Naive B cell (primary cell): ENCODE results near the gene KAZN. TPM values are rescaled to one million over a fixed set of nuclear protein-coding genes. Genes with fewer than 3 reads are reported as not detected.

Experiments
- ATAC-seq, 2 donors: fragments of 150-1000 bp; cut with Tn5 transposase; 2 replicates each; pipeline ENCODE4 v1.10.0; 2021; ENCODE audit warnings: low read depth in 2 of 2, mild to moderate bottlenecking in 2 of 2, moderate library complexity in 2 of 2
- DNase-seq: peaks from one replicate; pipeline ENCODE4 v3.0.0; 2022
- H3K27ac Mint-ChIP-seq, 6 donors: one replicate each; pipeline ENCODE4 v1.8.0; 2020 to 2022; ENCODE audit warnings: mild to moderate bottlenecking in 6 of 6, mixed read lengths in 6 of 6, moderate library complexity in 5 of 6, inconsistent platforms in 2 of 6
- H3K27me3 Mint-ChIP-seq, 3 donors: one replicate each; pipeline ENCODE4 v1.8.0; 2021 to 2022; ENCODE audit warnings: mixed read lengths in 3 of 3, mild to moderate bottlenecking in 1 of 3
- H3K36me3 Mint-ChIP-seq, 2 donors: one replicate each; pipeline ENCODE4 v1.8.0; 2020 to 2022; ENCODE audit warnings: mixed read lengths in 2 of 2, inconsistent platforms in 1 of 2, mild to moderate bottlenecking in 1 of 2
- H3K4me1 Mint-ChIP-seq, 3 donors: one replicate each; pipeline ENCODE4 v1.8.0; 2020 to 2022; ENCODE audit warnings: mixed read lengths in 3 of 3, inconsistent platforms in 1 of 3, mild to moderate bottlenecking in 1 of 3, moderate library complexity in 1 of 3
- H3K4me3 Mint-ChIP-seq, 8 donors: one replicate each; pipeline ENCODE4 v1.8.0; 2020 to 2022; ENCODE audit warnings: mild to moderate bottlenecking in 8 of 8, mixed read lengths in 8 of 8, moderate library complexity in 8 of 8, inconsistent platforms in 2 of 8
- H3K9me3 Mint-ChIP-seq, 7 donors: one replicate each; pipeline ENCODE4 v1.8.0; 2020 to 2022; ENCODE audit warnings: mixed read lengths in 7 of 7, mild to moderate bottlenecking in 5 of 7, inconsistent platforms in 2 of 7, moderate library complexity in 1 of 7
- polyA plus RNA-seq, 6 donors: library from polyadenylated mRNA; unstranded; fragments of 300-500 nt; fragmentation: Illumina TruSeq; gene quantifications; one replicate each; pipeline ENCODE4 v1.2.3, GENCODE V29; 2021; ENCODE audit warnings: low read depth in 6 of 6

Gene KAZN
- polyA plus RNA-seq, 6 donors from 2014 or later = 0.16 TPM; not detected in 5

DNA sequence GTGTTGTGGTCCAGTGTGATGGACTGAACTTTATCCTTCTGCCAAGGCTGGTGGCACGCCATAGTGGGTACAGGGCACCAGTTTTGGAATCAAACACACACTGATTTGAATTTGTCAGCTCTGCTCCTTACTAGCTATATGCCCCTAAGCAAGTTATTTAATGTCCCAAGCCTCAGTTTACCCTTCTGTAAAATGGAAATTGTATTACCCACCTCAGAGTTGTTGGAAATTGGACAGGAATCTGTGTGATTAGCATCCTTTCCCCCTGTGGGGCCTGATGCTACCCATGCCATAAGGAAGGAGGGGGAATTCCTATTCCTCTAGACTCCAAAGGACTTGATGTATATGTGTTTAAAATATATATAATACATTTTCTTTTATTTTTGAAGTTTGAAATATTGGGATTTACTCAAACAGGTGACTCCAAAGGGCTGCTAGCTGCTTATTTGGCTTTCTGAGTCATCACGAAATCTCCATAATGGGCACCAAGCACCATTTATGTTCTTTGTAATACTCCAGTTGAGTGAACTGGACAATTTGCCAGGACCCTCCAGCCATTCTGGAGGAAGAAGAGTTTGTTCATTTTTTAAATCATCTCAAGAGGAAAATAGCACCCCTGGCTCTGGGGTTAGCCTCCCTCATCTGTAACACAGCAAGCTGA lies 330.5 kb downstream of the KAZN start:
- no peak overlapping the region for H3K27ac Mint-ChIP-seq
- ATAC-seq (no peak), DNase-seq (no peak)
- H3K27me3 Mint-ChIP-seq = peaks cover 41 to 50% (median 41%) of the 10 kb centered on the region in 3 donors
- H3K9me3 Mint-ChIP-seq = no peaks in the 10 kb centered on the region
- peak overlapping the region in 1 of 8 donors; percentile 56 for H3K4me3 Mint-ChIP-seq
- H3K36me3 Mint-ChIP-seq = peaks cover 0 to 11% of the 10 kb centered on the region in 2 donors
- H3K4me1 Mint-ChIP-seq = peaks cover 4 to 10% (median 7%) of the 10 kb centered on the region in 3 donors

DNA sequence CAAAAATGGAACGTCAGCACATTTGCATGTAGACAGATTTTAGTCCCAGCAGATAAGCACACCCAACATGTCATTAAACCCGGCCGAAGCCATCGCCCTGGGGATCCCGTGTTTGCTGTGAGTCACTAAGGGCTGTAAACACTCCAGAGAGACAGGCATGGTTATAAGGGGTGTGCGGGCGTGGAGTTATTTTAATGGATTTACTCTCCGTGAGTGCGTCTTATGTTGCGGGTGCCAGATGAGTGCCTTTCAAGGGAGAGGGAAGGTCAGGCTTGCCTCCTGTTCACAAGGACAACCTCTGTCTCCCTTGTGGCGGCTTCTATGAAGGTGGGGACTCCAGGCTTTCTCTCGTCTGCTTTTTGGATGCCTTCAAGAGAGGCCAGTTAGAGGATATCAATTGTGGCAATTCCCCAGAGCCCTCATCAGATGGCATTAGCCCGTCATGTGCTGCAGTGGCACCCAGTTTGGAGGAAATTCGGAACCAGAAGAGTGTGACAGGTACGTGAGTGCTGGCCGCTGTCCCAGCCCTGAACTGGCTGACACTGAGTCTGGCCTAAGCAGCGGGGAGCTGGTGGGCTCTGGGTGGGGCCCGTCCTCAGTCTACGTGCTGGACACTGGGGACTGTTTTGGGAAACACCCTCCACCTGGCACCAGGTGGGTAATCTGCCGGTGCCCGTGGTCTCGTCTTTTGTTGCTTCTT lies 331.2 kb downstream of the KAZN start:
- no peak for DNase-seq
- Mint-ChIP-seq H3K9me3 (no peaks in the 10 kb centered on the region), H3K27me3 (peaks cover 41 to 50% (median 41%) of the 10 kb centered on the region in 3 donors), H3K4me1 (peaks cover 4 to 10% (median 7%) of the 10 kb centered on the region in 3 donors), H3K4me3 (no peak overlapping the region), H3K36me3 (peaks cover 0 to 11% of the 10 kb centered on the region in 2 donors), H3K27ac (no peak overlapping the region)
- no peak for ATAC-seq

DNA sequence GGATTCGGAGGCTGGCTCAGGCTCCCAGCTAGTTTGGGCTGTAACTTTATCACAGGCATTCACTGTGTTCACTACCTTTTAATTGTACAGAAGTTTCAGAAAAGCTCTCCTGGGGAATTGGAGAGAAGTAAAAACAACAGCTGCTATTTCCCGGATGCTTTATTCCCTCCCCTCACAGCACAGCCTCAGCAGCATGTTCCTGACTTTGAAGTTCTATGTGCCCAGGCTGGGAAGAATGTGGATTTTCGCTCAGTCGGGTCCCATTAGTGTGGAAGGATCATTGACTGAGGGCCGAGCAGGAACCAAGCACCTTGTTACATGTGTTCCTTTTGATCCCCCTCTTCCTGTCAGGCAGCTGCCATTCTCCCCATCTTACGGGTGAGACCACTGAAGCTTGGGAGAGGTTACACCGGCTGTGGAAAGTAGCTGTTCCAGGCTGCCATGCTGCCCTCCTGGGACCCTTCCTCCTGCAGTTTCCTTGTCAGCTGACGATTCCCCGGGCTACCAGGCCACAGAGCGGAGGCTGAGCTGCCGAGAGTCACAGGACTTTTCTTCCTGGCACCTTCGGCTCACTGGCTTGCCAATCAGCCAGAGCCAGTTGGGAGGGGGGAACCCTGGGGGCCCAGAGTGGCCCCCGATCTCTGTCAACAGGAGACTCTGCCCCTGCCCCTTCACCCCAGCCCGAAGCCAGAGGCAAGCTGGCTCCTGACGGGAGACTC lies 331.9 kb downstream of the KAZN start:
- peaks cover 0 to 11% of the 10 kb centered on the region in 2 donors for H3K36me3 Mint-ChIP-seq
- H3K4me3 Mint-ChIP-seq = no peak overlapping the region
- H3K27me3 Mint-ChIP-seq = peaks cover 34 to 43% (median 35%) of the 10 kb centered on the region in 3 donors
- no peak for ATAC-seq
- peaks cover 0 to 4% (median under 1%) of the 10 kb centered on the region in 3 donors for H3K4me1 Mint-ChIP-seq
- H3K9me3 Mint-ChIP-seq = no peaks in the 10 kb centered on the region
- DNase-seq = no peak
- no peak overlapping the region for H3K27ac Mint-ChIP-seq

DNA sequence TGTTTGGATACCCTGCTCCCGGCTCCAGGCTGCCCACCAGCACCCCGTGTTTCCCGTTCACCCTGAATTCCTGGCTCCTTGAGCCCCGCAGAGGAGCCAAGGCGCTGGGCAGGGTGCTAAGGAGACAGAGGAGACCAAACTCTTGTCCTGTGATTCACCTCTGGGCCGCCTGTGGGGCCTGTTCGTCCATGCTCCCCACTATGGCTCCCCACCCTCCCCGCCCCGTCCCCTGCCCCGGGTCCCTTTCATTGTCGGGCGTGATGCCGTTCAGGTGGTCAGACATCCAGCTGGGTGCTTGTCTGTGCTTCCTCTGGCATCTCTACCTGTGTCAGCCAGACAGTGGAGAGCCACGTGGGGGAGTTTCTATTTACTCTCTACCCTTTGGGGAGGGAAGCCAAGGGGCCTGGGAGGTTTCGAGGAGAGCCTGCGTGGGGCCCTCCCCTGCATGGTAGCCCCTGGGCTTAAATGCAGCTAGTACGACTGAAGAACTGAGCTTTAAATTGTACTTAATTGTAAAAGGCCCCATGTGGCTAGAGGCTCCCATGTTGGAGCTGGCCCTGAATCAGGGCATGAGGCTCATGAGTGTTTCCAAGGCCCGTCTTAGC lies 333.7 kb downstream of the KAZN start:
- Mint-ChIP-seq H3K27ac (no peak overlapping the region), H3K9me3 (no peaks in the 10 kb centered on the region), H3K36me3 (no peaks in the 10 kb centered on the region), H3K4me3 (no peak overlapping the region), H3K27me3 (peaks cover 20 to 26% (median 23%) of the 10 kb centered on the region in 3 donors), H3K4me1 (no peaks in the 10 kb centered on the region)
- DNase-seq (no peak), ATAC-seq (no peak)

DNA sequence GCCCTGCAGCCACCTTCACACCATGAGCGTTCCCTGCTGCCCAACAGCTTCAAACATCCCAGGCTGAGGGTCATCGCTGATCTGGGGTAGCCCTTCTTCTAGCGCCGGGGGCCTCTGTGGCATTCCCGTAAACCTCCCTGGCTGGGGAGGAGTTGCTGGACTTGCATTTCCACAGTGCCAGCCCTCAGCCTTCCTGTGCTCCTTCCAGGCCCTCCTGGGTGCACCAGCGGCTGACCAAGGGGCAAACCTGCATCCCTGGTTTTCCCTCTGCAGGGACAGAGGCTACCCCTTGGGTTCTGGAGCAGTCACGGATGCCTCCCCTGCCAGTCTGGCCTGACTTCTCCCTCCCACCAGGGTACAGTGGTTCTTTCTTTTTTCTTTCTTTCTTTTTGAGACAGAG lies 336.4 kb downstream of the KAZN start:
- no peaks in the 10 kb centered on the region for H3K9me3 Mint-ChIP-seq
- peaks cover 5 to 11% (median 5%) of the 10 kb centered on the region in 3 donors for H3K27me3 Mint-ChIP-seq
- peak overlapping the region in 1 of 6 donors; percentile 11 for H3K27ac Mint-ChIP-seq
- H3K36me3 Mint-ChIP-seq = no peaks in the 10 kb centered on the region
- no peaks in the 10 kb centered on the region for H3K4me1 Mint-ChIP-seq
- H3K4me3 Mint-ChIP-seq = no peak overlapping the region
- DNase-seq (no peak), ATAC-seq (no peak)

DNA sequence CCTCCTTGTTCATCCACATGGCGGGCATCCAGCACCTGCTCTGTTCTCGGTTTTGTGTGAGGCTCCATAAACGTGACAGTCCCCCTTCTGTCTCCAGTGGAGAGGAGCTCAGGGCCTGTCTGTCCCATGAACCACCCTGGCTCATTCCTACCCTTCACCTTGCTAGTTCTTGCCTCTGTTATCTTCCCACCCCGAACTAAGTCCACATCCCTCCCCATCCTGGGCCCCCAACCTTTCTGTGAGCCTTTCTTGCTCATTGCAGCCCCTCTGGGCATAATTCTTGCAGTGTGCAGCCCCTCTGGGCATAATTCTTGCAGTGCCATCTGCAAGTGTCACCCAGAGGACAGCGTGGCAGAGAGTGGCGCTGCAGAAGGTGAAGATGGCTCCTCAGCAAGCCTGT lies 338.3 kb downstream of the KAZN start:
- ATAC-seq = no peak

DNA sequence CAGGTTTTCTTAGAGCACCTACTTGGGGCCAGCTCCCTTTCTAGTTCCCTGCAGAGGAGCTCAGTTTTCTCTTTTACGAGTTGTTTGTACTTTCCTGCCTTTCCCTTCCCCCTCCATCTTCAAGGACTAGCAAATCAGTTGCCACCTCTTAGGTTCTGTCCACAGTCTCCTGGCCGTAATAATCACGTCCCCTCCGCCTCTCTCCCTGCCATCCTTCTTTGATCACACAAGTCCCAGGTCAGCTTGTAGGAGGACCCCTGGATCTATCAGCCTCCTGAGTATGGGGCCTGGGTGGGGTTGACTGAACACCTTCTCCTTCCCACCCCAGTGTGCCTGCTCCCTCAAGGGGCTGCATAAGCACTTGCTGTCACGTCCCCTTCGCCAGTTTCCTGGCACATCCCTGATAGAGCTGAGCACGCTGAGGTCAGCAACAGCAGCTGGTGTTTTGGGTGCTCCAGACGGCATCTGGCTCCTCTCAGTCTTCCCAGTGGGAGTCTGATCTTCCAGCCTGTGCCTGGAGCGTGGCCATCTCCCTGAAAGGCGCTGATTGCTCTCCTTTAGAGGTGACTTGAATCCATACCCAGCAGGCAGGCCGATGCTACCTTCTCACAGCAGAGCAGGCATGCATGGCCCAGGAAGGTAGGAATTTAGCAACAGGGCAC lies 338.9 kb downstream of the KAZN start:
- ATAC-seq (no peak), DNase-seq (no peak)
- H3K4me1 Mint-ChIP-seq = no peaks in the 10 kb centered on the region
- H3K4me3 Mint-ChIP-seq = no peak overlapping the region
- no peaks in the 10 kb centered on the region for H3K36me3 Mint-ChIP-seq
- H3K9me3 Mint-ChIP-seq = no peaks in the 10 kb centered on the region
- H3K27me3 Mint-ChIP-seq = peaks cover 0 to 21% (median 5%) of the 10 kb centered on the region in 3 donors
- peak overlapping the region in 1 of 6 donors; percentile 84 for H3K27ac Mint-ChIP-seq

More for the DNA sequence above, 338.3 kb downstream of the KAZN start:
- Mint-ChIP-seq H3K4me1 (no peaks in the 10 kb centered on the region), H3K9me3 (no peaks in the 10 kb centered on the region), H3K27ac (no peak overlapping the region), H3K27me3 (peaks cover under 1 to 21% (median 5%) of the 10 kb centered on the region in 3 donors), H3K4me3 (no peak overlapping the region), H3K36me3 (no peaks in the 10 kb centered on the region)
- no peak for DNase-seq

DNA sequence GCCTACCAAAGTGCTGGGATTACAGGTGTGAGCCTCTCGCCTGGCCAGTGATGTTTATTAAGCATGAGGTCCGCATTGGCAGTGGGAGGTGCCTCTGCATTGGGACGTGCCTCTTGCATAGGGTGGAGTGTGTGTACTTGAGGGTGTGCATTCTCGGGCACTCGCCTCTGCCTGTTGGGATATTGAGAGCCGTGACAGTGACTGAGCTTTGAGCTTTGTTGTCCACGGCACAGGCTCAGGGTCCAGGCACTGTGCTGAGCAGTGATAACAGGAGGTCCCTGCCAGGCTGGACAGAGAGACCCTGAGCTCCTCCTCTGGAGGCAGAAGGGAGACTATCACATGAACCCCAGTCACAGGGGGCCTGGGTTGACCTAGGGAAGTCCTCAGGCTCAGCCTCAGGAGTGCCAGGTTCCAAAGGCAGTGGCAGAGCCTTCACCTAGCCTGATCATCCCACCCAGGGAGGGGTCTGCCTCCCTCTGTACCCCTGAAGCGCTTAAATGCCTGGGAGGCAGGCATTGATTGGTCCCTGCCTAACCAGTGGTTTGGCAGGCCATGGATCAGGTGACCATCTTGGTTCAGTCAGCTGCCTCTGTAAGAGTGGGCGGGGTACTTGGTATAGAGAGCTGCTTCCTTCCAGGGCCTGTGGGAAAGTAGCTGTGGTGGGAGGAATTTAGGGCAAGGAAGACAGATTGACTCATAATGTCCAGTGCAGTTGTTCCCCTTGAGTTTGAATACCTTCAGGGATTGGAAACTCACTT lies 341.2 kb downstream of the KAZN start:
- Mint-ChIP-seq H3K27ac (no peak overlapping the region), H3K9me3 (peaks cover 0 to 2% (median 0%) of the 10 kb centered on the region in 7 donors), H3K4me1 (no peaks in the 10 kb centered on the region), H3K27me3 (peaks cover 0 to 21% (median 6%) of the 10 kb centered on the region in 3 donors), H3K36me3 (no peaks in the 10 kb centered on the region), H3K4me3 (no peak overlapping the region)
- ATAC-seq = no peak
- DNase-seq = no peak

DNA sequence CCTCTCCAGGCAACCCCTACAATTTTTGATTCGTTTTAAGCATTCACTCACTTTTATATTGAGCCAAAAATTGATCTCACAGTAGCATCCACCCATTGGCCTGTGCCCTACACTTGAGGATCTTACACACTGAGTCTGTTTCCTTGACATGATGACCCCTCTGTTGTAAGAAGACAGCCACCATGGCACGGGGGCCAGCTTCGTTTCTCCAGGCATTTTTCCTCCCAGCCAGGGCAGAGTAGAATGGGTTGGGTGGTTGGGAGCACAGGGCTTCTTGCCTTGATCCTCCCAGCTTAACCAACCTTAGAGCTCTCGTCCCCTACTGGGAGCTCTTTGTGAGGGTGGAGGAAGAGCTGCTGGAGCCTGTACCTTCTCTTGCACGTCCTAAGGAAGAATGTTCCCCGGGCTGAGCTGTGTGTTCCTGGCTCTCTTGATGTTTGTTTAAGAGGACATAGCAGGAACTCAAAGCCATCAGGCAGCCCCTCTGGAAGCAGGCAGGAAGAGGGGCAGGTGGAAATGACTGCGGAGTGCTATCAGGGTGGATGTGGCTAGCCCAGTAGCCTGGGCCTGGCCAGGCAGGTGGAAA lies 341.9 kb downstream of the KAZN start:
- ATAC-seq (no peak), DNase-seq (no peak)
- Mint-ChIP-seq H3K36me3 (no peaks in the 10 kb centered on the region), H3K27me3 (peaks cover 0 to 21% (median 6%) of the 10 kb centered on the region in 3 donors), H3K4me1 (no peaks in the 10 kb centered on the region), H3K4me3 (no peak overlapping the region), H3K27ac (no peak overlapping the region), H3K9me3 (peaks cover 0 to 2% (median 0%) of the 10 kb centered on the region in 7 donors)

DNA sequence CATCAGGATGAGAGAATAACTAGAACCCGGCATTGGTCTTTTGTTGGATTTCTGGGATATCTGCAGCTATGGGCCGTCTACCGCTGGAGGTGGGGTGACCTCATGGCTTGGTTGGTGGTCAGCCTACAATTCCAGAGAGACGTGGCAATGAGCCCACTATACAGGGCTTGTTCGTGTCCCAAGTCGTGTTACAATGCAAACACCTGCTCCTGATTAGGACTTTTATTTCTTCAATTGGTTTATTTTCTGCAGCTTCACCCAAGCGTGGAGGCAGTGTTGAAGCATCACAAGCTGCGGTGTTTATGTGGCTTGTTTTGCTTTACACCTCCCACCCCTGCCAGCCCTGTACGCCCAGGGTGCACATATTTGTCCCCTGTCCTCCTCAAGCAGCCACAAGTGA lies 343.4 kb downstream of the KAZN start:
- DNase-seq = no peak
- ATAC-seq = no peak
- Mint-ChIP-seq H3K27ac (no peak overlapping the region), H3K4me1 (no peaks in the 10 kb centered on the region), H3K27me3 (peaks cover 0 to 18% (median 8%) of the 10 kb centered on the region in 3 donors), H3K36me3 (no peaks in the 10 kb centered on the region), H3K9me3 (peaks cover 0 to 2% (median 0%) of the 10 kb centered on the region in 7 donors), H3K4me3 (no peak overlapping the region)

DNA sequence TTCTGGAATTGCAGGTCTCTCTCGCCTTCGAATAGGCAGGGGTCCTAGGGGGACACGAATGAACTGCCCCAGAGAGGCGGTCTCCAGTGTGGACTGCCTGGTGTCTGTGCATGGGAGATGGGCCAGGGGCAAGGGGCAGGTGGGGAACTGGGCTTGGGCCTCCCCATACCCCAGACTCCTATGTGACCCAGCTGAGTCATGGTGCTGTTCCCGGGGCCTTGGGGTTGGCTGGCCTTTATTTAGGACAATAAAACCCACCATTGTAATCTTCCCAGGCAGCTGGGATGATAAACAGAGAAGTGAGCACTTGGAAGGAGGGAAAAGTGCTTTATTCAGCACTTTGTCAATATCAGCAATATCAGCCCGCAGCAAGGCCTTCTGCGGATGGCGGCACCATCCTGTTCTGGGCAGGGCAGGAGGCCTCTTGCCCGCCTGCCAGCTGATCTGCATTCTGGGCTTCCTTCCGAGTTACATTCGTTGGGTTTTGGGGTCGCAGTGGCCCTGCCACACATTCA lies 346.0 kb downstream of the KAZN start:
- ATAC-seq = no peak
- H3K27ac Mint-ChIP-seq = no peak overlapping the region
- no peaks in the 10 kb centered on the region for H3K4me1 Mint-ChIP-seq

More for the DNA sequence above, 346.0 kb downstream of the KAZN start:
- DNase-seq = no peak
- peaks cover 0 to 2% (median 0%) of the 10 kb centered on the region in 7 donors for H3K9me3 Mint-ChIP-seq
- H3K4me3 Mint-ChIP-seq = no peak overlapping the region
- peaks cover 0 to 11% (median 10%) of the 10 kb centered on the region in 3 donors for H3K27me3 Mint-ChIP-seq
- no peaks in the 10 kb centered on the region for H3K36me3 Mint-ChIP-seq
